GM21786 (cell line): ENCODE results near the gene PLEKHG3.

Experiments
- ATAC-seq: cut with Tn5 transposase; IDR thresholded peaks from one replicate; pipeline ENCODE4 v1.9.1; 2021; ENCODE audit not compliant: unreplicated experiment

PLEKHG3 gene

DNA sequence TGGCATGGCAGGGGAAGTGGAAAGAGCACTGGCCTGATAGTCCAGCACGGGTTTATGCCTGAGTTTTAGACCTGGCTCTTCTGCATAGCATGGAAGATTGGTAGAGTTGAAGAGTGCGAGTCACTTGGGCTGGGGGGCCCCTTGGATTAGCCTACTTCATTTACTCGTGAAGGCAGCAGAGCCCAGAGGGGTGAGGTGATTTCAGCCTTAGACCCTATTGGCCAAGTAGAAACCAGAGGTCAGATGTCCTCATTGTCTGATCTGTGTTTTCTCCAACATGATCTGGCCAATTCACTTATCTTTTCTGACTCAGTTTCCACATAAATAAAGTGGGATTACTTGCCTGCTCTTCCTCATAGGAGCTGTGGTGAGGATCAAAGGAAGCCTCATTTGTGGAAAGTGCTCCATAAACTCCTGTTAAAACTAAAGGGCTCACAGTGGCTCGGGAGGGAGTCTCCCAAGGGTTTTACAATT lies 1.9 kb downstream of the PLEKHG3 start:
- no peak for ATAC-seq

DNA sequence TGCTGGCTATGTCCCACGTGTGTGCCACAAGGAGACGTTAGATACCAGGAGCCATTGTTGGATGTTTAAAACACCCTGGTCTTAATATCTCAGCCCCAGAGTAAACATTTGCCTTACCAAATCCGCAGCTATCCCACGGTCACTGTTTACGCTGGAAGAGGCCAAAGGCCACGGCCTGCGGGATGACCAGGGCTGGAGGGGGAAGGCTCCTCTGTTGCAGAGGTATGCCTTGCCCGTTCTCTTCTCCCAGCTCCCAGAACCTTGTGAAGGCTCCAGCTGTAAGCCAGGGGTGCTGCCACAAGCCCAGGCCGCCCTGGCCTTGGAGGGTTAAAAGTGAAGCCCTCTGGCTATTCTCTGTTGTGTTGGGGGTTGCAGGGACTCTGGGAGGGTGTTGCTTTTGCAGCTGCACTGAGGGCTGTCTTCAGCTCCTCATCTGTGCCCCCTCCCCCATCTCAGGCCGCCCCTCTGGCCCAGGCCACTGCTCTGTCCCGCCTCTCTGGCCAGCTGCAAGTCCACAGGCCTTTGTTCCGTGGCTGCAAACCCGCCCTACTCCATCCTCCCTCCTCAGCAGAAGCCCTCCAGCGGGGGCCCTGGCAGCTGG lies 2.5 kb downstream of the PLEKHG3 start:
- ATAC-seq = no peak

DNA sequence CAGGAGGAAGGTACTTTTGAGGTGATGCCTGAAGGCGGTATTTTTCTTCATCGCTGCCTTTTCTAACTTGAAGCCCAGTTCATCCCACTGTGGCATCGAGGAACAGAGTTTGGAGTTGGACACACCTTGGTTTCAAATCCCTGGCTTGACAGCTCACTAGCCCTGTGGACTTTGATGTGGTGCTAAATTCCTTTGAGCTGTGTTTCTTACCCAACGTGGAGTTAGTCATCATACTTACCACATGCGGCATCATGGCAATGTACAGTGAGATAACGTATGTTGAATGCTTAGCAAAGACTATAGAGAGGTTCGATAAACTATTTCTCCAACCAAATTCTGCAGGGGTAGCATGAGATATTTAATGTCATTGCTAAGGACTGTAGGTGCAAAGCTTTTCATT lies 3.4 kb downstream of the PLEKHG3 start:
- no peak for ATAC-seq

DNA sequence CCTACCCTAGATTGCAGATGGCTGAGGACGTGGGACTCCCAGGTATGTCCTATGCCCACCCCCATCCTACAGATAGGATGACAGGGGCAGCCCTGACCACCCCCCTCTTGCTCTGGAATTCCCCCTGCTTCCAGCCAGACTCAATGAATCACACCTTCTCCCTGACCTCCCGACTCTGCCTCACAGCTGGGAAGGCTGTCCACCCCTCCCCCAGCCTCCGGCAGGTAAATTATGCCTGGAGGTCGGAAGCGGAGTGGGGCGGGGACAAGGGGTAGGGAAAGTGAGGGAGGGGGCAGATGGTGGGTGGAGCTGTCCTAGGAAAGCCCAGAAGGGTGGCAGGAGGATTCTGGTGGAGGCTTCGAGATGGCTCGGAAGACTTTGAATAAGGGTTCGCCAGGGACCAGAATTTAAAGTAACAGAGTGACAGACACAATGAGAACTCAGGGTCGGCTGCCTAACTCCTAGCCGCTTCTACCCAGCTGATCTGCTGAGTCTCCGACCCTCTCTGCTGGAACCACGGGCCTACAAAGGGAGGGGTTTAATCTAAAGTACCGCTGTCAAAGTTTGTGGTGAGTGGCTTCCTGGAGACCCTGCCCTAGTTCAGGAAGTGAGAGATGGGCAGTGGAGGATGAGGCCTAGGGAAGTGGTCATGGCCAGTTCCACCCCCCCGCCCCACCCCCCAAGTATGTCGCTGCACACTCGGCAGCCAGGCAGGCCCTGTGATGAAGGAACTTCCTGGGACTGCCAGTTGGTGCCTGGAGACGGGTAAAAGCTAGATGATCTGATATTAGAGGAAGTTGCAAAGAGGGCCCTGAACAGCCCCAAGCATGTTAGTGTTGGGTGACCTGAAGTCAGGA lies 4.2 kb downstream of the PLEKHG3 start:
- no peak for ATAC-seq

DNA sequence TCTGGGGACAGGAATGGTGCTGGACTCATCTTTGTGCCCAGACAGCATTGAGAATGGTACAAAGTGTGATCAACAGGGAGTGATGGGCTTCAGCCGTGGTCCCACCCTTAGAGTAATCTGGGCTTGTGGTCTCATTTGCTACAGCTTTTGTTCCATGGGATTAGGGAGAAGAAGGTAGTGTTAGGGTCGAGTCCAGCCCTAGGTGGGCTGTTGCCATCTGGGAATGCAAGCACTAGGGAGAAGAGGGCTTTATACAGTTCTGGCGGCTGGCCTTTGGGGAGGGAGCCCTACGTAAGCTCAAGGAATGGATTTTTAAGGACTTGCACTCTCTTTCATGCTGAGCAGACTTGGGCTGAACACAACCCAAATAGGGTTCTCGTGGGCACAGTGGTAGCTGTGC lies 4.9 kb downstream of the PLEKHG3 start:
- ATAC-seq = no peak

DNA sequence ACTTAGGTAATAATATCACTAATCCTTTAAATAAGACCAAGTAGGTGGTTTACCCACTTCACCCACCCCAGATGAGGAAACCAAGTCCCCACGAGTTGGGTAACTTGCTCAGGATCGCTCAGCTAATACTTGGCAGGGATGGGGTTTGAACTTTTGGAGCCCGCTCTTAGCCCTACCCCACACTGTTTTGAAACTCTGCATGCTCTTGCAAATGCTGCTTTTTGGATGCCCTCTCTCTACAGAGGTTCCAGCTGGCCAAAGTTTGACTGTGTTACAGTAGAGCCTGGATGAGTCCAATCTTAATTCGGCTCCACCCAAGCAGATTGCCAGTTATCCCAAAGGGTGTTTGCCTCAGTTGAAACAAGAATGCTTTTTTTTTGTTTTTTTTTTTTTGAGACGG lies 6.8 kb downstream of the PLEKHG3 start:
- ATAC-seq = no peak

DNA sequence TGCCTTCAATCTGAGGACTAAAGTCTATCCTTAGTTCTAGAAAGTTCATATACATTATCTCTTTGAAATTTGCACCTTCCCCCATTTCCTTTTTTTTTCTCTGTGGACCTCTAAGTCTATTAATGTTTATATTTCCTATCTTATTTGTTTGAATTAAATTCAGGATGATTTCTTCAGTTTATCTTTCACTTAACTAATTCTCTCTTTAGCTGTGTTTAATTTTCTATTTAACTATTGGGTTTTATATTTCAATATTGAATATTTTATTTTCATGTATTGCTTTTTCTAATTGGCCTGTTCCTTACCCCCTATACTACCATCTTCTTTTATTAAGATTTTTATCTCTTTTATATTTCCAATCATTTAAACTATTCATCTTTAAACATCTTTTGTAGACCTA lies 9.5 kb downstream of the PLEKHG3 start:
- no peak for ATAC-seq

DNA sequence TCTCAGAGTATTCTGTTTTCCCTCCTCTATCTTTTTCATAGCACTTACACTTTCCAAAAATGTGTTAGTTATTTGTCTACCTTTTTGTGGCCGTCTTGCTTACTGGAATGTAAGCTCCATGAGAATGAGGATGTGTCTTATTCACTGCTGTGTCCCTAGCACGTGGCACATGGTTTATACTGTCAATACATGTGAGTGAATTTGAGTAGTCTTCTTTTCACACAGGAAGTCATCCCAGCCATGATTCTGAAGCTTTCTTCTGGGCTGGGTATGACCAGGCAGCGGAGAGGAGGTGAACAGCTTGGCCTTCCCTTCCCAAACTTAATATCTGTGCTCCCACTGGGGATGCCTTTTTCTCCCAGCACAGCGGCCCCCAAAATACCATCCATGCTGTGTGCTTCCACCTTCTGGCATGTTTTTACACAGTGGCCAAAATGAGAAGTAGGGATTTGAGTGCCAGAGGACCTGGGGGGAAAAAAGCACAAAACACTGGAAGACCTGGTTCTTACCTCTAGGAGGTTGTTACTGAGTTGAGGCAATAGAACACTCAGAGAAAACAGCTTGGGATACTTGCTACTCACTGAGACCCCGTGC lies 10.3 kb downstream of the PLEKHG3 start:
- ATAC-seq = no peak

DNA sequence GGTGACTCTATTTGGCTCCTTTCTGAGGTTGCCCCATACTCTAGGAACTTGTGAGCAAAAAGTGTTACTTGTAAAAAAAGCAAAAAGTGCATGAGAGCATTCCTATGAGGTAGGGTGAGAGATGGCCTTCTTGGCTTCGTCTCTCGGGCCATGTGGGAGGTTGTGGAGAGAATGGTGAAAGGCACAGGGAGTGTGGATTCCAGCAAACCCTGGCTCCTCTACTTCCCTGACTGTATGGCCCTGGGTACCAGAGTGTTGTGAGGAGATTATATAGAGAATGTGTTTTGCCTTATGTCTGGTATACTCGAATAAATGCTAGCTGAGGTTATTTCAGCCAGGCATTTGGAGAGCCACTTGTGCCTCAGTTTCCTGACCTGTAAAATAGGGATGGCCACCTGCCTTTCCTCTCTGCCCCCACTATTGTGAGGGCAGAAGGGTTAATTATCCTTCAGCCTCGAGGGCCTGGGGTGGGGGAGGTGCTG lies 11.0 kb downstream of the PLEKHG3 start:
- ATAC-seq = no peak

DNA sequence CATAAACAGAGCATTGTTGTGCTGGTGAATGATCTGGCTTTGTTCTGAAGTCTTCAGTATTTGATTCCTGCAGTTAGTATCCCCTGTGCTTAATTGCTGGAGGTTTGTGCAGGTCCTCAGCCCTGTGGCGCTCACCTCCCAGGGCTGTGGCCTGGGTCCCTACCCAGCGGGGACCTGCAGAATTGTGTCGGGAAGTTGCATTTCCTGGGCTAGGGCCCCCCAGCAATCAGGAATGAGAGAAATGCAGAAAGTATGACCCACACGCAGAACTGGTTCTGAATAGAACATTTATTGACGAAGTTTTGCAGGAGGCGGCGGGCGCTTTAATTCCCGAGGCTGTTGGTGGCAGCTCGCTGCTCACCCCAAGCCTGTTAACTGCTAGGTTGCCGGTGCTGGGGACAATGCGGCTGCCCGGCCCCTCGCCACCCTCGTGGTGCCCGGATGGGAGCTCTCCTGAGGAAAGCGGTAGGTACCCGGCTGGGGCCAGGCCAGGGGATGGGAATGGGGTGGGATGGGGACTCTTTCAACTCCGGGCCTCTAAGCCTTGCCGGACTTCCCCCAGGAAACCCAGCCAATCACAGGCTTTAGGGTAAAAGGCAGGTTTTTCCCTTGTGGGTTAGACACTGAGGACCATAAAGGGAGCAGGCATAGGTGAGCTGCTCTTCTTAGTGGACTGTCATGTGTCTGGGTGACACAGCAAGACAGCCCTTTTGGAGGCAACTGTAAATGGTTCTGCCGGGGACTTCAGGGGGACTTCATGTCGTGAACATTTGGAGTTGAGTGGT lies 11.6 kb downstream of the PLEKHG3 start:
- ATAC-seq = no peak

DNA sequence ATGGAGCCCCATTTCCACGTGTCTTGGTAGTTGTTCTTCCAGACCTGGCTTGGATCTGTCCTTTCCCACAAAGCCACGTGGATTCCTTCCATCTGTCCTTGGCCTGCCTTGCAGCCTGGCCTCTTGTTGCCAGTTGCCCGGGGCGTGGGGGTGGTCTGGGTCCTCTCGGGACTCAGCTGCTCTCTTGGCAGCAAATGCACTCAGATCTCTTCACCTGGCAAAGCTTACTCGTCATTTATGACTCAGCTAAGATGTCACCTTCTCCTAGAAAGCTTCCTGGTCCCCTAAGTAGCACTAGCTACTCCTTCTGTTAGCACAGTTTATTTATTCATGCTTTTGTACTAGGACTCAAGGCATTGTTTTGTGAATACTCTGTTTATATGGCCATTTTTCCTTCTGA lies 13.6 kb downstream of the PLEKHG3 start:
- no peak for ATAC-seq

DNA sequence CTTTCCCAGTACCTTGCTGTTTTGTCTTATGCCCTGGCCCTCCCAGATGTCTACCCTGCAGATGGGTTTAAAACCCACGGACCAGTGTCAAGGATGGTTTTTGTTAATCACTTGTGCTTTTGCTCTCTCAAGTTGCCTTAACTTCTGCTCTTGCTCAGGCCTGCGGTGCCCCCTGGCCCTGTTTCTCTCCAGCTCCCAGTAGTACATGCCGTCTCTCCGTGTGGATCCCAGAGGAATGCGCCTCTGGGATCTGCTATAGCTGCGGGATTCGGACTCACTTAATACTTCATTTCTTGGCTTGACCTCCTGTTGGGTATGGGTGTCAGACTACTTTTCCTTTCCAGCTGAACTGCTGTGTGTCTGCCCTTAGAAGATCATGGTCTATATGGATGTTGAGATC lies 14.5 kb downstream of the PLEKHG3 start:
- ATAC-seq = no peak

DNA sequence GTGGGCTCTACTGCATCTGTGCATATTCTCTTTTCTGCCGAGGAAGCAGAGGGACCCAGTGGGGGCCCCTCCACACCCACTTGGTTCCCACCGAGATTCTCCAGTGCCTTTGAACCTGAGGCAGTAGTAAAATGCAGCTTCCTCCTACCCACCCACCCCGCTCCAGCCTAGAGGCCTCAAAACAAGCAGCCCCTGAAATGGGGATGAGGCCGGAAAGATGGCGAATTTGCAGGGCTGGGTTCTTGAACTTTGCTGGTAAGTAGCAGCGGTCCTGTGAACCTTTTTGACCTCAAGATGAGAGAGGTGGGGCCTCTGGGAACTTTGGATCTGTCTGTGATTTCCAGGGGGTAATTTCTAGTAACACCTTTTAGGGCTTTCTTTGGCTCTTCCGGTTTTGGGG lies 15.4 kb downstream of the PLEKHG3 start:
- ATAC-seq = no peak

DNA sequence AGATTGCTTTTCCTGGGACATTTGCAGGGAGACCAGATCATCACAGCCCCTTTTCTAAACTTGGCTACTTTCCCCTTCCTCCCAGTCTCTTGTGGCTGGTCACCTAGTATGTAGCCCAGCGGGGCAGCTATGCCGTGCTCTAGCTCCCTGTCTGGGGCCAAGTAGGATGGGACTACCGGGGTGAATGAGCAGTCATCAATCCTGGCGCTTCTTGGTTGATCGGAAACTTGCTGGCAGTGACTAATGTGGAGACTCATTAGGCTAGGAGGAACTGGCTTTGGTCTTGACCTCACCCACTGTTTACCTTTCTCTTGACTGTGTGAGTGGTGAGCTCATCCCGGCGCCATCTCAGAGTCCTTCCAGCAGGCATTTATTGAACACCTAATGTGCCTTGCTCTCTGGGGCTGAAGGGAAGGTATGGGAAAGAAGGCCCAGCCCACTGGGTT lies 15.9 kb downstream of the PLEKHG3 start:
- no peak for ATAC-seq

DNA sequence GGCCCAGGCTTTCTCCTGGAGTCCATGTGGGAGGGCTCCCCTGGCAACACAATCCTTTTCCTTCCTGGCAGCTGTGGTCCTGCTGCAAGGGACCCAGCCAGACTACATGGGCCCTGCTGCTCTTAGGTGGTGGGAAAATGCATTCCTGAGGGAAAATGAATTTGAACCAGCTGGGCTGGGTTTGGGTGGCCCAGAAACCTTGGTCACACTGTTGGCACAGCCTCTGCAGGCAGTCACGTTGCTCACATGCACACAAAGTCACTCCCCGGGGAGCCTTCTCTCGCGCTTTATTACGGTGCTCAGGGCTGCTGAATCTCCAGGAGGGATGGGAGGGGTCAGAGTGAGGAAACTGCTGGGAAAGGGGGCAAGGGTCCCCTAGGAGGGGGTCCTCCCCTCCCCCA lies 17.2 kb downstream of the PLEKHG3 start:
- no peak for ATAC-seq

DNA sequence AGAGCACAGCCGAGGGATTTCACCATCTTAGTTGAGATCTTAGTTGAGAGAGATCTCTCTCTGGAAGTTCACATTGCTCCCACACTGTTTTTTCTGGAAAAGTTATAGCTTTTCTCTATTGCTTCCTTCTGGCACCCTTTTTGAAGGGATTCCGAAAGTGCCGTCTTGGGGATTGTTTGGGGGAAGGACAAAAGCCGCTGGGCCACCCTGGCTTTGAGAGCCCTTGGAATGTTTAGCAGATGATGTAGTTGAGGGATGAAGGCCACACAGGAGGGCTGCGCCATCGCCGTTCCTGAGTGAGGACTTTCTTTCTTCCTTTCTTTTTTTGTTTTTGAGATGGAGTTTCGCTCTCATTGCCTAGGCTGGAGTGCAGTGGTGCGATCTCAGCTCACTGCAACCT lies 17.7 kb downstream of the PLEKHG3 start:
- no peak for ATAC-seq

DNA sequence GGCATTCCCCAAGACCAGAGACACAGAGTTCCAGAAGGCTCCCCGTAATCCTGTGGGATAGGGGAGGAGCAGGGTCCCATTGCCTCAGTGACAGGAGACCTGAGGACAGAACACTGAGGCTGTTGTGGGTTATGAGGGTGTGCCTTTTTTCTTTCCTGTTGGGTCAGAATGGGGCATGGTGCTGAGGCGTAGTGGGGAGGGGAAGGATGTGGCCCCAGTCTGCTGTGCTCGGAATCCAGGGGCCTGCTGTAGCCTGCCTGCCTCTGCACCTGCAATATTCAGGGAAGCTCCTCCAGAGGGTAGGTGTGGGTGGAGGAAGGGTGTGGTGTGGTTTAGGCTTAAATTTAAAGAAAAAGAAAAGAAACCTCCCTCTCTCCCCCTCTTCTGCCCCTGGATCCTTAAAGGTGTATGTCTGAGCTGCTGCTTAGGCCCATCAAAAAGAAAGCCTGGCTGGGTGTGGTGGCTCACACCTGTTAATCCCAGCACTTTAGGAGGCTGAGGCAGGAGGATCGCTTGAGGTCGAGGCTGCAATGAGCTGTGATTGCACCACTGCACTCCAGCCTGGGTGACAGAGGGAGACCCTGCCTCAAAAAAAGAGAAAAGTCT lies 18.7 kb downstream of the PLEKHG3 start:
- ATAC-seq = no peak

DNA sequence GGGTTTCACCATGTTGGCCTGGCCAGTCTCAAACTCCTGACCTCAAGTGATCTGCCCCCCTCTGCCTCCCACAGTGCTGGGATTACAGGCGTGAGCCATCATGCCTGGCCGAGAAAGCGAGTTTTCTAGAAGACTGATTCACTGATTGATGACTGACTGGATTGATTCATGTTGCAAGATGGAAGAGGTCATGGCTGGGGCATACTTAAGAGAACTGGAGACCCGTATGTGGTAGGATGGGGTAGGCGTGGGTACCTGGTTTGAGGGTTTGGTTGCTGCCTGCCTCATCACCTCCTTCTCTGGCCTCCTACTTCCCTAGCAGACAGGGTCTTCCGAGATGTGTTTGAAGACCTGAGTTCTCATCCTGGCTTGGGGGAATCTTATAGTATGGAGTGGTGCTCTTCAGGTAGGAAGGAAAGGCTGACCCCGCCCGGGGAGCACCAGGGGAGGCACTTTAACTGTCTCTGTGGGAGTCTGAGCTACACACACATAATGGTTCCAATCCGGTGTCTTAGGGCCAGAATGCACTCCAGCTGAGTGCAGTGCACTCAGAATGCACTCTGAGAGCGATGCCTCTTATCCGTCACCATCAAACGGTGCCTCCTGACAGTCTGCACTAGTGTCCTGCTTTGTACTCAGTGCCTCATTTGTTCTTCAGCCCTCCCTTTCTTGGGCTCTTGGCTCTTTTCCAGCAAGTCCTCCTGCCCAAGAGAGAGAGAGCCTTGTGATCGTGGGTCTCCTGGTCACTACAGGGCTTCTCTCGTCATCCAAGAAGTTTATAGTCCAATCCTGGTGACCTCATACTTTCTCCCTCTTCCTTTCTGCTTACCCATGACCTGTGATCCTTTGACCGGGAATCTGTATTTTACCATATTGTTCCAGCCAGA lies 19.7 kb downstream of the PLEKHG3 start:
- no peak for ATAC-seq

DNA sequence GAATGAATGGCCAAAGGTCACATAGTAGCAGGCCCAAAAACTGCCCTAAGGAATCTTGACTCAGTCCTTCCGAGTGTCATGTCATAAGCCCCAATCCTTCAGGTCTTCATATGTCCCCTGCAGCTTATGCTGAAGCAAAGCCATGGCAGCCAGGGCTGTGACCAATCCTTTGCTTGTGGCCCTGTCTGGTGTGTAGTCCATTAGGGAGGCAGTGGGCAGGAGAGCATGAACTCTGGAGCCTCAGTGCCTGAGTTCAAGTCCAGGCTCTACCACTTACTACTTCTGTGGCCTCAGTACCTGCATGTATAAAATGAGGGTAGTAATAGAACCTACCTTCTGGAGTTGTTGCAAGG lies 20.3 kb downstream of the PLEKHG3 start:
- ATAC-seq = no peak

DNA sequence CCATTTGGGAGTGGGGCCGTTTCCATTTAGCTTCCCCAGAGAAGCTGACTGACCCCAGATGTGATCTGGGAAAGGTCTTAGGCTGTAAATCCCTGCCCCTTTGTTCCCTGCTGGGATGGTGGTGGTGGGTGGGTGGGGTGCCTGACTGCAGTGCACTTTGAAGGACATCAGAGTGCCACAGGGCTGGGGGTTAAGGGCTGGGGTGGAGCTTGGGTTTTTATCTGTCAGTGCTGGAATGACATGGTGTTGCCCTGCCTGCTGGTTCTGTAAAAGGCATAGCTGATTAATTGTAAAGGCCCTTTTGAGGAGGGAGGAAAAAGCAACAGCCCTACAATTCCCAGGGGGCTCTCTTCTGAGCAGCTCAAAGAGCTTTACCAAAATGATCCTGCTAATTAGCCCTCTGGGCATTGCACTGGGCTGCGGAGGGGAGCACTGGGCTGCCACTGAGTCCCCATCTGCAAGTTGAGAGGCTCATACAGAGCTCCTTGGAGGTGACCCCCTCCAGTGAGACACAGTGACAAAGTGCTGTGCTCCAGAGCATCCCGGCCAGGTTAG lies 21.1 kb downstream of the PLEKHG3 start:
- no peak for ATAC-seq
